ENCODE data around the gene EHMT1.

EHMT1 gene

GRCh38 chr9:137666955-137667670, 48.3 kb downstream of the EHMT1 start:
- 15% methylated on average over 15 of the region's 16 CpGs for WGBS
- peaks cover 71% of the 10 kb centered on the region for H3K4me1 ChIP-seq (ENCODE audit: insufficient read depth, low read length)
- H3K4me3 ChIP-seq (ENCODE audit: low read length) = peak overlapping the region; percentile 18
- H3K27ac ChIP-seq (ENCODE audit: low read depth, low read length) = peak overlapping the region; percentile 87
- H3K9ac ChIP-seq (ENCODE audit: low read depth, low read length) = peak overlapping the region; percentile 69
- H3K36me3 ChIP-seq (ENCODE audit: insufficient read depth, low read length) = no peaks in the 10 kb centered on the region
- no peaks in the 10 kb centered on the region for H3K9me3 ChIP-seq (ENCODE audit: insufficient read depth, low read depth, low read length)
- H3K27me3 ChIP-seq (ENCODE audit: insufficient read depth, low read length) = no peaks in the 10 kb centered on the region

GRCh38 chr9:137668203-137668602, 49.4 kb downstream of the EHMT1 start:
- Histone ChIP-seq H3K4me3 (ENCODE audit: low read length) (no peak overlapping the region), H3K9ac (ENCODE audit: low read depth, low read length) (no peak overlapping the region), H3K27ac (ENCODE audit: low read depth, low read length) (no peak overlapping the region), H3K4me1 (ENCODE audit: insufficient read depth, low read length) (peaks cover 71% of the 10 kb centered on the region), H3K27me3 (ENCODE audit: insufficient read depth, low read length) (no peaks in the 10 kb centered on the region), H3K36me3 (ENCODE audit: insufficient read depth, low read length) (no peaks in the 10 kb centered on the region), H3K9me3 (ENCODE audit: insufficient read depth, low read depth, low read length) (no peaks in the 10 kb centered on the region)

GRCh38 chr9:137669261-137669672, 50.5 kb downstream of the EHMT1 start:
- WGBS = 87% methylated on average over 23 of the region's 23 CpGs
- Histone ChIP-seq H3K36me3 (ENCODE audit: insufficient read depth, low read length) (no peaks in the 10 kb centered on the region), H3K27me3 (ENCODE audit: insufficient read depth, low read length) (no peaks in the 10 kb centered on the region), H3K4me3 (ENCODE audit: low read length) (no peak overlapping the region), H3K27ac (ENCODE audit: low read depth, low read length) (no peak overlapping the region), H3K9ac (ENCODE audit: low read depth, low read length) (no peak overlapping the region), H3K4me1 (ENCODE audit: insufficient read depth, low read length) (peaks cover 71% of the 10 kb centered on the region), H3K9me3 (ENCODE audit: insufficient read depth, low read depth, low read length) (no peaks in the 10 kb centered on the region)

GRCh38 chr9:137670391-137671195, 51.8 kb downstream of the EHMT1 start:
- Histone ChIP-seq H3K27ac (ENCODE audit: low read depth, low read length) (peak overlapping the region; percentile 33; the same call in 1 of the 2 replicates), H3K4me3 (ENCODE audit: low read length) (no peak overlapping the region), H3K4me1 (ENCODE audit: insufficient read depth, low read length) (peaks cover 66% of the 10 kb centered on the region), H3K27me3 (ENCODE audit: insufficient read depth, low read length) (no peaks in the 10 kb centered on the region), H3K9me3 (ENCODE audit: insufficient read depth, low read depth, low read length) (no peaks in the 10 kb centered on the region), H3K36me3 (ENCODE audit: insufficient read depth, low read length) (no peaks in the 10 kb centered on the region), H3K9ac (ENCODE audit: low read depth, low read length) (peak overlapping the region; percentile 18; the same call in 1 of the 2 replicates)
- 54% methylated on average over 24 of the region's 25 CpGs for WGBS

GRCh38 chr9:137671196-137671538, 52.4 kb downstream of the EHMT1 start:
- WGBS = 95% methylated on average over 3 of the region's 3 CpGs
- H3K27me3 ChIP-seq (ENCODE audit: insufficient read depth, low read length) = no peaks in the 10 kb centered on the region
- H3K27ac ChIP-seq (ENCODE audit: low read depth, low read length) = no peak overlapping the region
- H3K4me1 ChIP-seq (ENCODE audit: insufficient read depth, low read length) = peaks cover 60% of the 10 kb centered on the region
- no peak overlapping the region for H3K4me3 ChIP-seq (ENCODE audit: low read length)
- no peaks in the 10 kb centered on the region for H3K36me3 ChIP-seq (ENCODE audit: insufficient read depth, low read length)
- H3K9me3 ChIP-seq (ENCODE audit: insufficient read depth, low read depth, low read length) = no peaks in the 10 kb centered on the region
- H3K9ac ChIP-seq (ENCODE audit: low read depth, low read length) = no peak overlapping the region

- H3K27ac ChIP-seq (ENCODE audit: low read depth, low read length) = no peak overlapping the region
- H3K4me3 ChIP-seq (ENCODE audit: low read length) = no peak overlapping the region
- peaks cover 57% of the 10 kb centered on the region for H3K4me1 ChIP-seq (ENCODE audit: insufficient read depth, low read length)
- no peak overlapping the region for H3K9ac ChIP-seq (ENCODE audit: low read depth, low read length)
- no peaks in the 10 kb centered on the region for H3K27me3 ChIP-seq (ENCODE audit: insufficient read depth, low read length)
- no peaks in the 10 kb centered on the region for H3K36me3 ChIP-seq (ENCODE audit: insufficient read depth, low read length)
- WGBS = 93% methylated on average over 8 of the region's 8 CpGs
- H3K9me3 ChIP-seq (ENCODE audit: insufficient read depth, low read depth, low read length) = no peaks in the 10 kb centered on the region
Measured at GRCh38 chr9:137671721-137672120, 52.9 kb downstream of the EHMT1 start.

- Histone ChIP-seq H3K9ac (ENCODE audit: low read depth, low read length) (no peak overlapping the region), H3K9me3 (ENCODE audit: insufficient read depth, low read depth, low read length) (no peaks in the 10 kb centered on the region), H3K27ac (ENCODE audit: low read depth, low read length) (0 out of 2 replicates have a peak overlapping the region, but pooled peaks have one; percentile 15), H3K4me1 (ENCODE audit: insufficient read depth, low read length) (peaks cover 47% of the 10 kb centered on the region), H3K36me3 (ENCODE audit: insufficient read depth, low read length) (no peaks in the 10 kb centered on the region), H3K4me3 (ENCODE audit: low read length) (no peak overlapping the region), H3K27me3 (ENCODE audit: insufficient read depth, low read length) (no peaks in the 10 kb centered on the region)
- WGBS = 73% methylated on average over 12 of the region's 13 CpGs
Measured at GRCh38 chr9:137672907-137673791, 54.3 kb downstream of the EHMT1 start.

GRCh38 chr9:137673886-137674285, 55.1 kb downstream of the EHMT1 start:
- Histone ChIP-seq H3K27ac (ENCODE audit: low read depth, low read length) (peak overlapping the region; percentile 69; the same call in 1 of the 2 replicates), H3K4me1 (ENCODE audit: insufficient read depth, low read length) (peaks cover 47% of the 10 kb centered on the region), H3K27me3 (ENCODE audit: insufficient read depth, low read length) (no peaks in the 10 kb centered on the region), H3K36me3 (ENCODE audit: insufficient read depth, low read length) (no peaks in the 10 kb centered on the region), H3K4me3 (ENCODE audit: low read length) (no peak overlapping the region), H3K9ac (ENCODE audit: low read depth, low read length) (peak overlapping the region; percentile 58; the same call in 1 of the 2 replicates), H3K9me3 (ENCODE audit: insufficient read depth, low read depth, low read length) (no peaks in the 10 kb centered on the region)
- 75% methylated on average over 10 of the region's 10 CpGs for WGBS

GRCh38 chr9:137674307-137674975, 55.6 kb downstream of the EHMT1 start:
- no peaks in the 10 kb centered on the region for H3K9me3 ChIP-seq (ENCODE audit: insufficient read depth, low read depth, low read length)
- H3K36me3 ChIP-seq (ENCODE audit: insufficient read depth, low read length) = no peaks in the 10 kb centered on the region
- WGBS = 61% methylated on average over 14 of the region's 15 CpGs
- H3K27ac ChIP-seq (ENCODE audit: low read depth, low read length) = peak overlapping the region; percentile 69
- peaks cover 51% of the 10 kb centered on the region for H3K4me1 ChIP-seq (ENCODE audit: insufficient read depth, low read length)
- H3K27me3 ChIP-seq (ENCODE audit: insufficient read depth, low read length) = no peaks in the 10 kb centered on the region
- peak overlapping the region; percentile 58 for H3K9ac ChIP-seq (ENCODE audit: low read depth, low read length)
- no peak overlapping the region for H3K4me3 ChIP-seq (ENCODE audit: low read length)

- Histone ChIP-seq H3K27ac (ENCODE audit: low read depth, low read length) (peak overlapping the region; percentile 69; the same call in 1 of the 2 replicates), H3K9me3 (ENCODE audit: insufficient read depth, low read depth, low read length) (no peaks in the 10 kb centered on the region), H3K9ac (ENCODE audit: low read depth, low read length) (no peak overlapping the region), H3K4me3 (ENCODE audit: low read length) (no peak overlapping the region), H3K27me3 (ENCODE audit: insufficient read depth, low read length) (no peaks in the 10 kb centered on the region), H3K36me3 (ENCODE audit: insufficient read depth, low read length) (no peaks in the 10 kb centered on the region), H3K4me1 (ENCODE audit: insufficient read depth, low read length) (peaks cover 55% of the 10 kb centered on the region)
- WGBS = 85% methylated on average over 3 of the region's 5 CpGs
Measured at GRCh38 chr9:137674976-137675320, 56.1 kb downstream of the EHMT1 start.
